Activated CD8-positive, alpha-beta memory T cell treated with anti-CD3 and anti-CD28 coated beads for 1 hour (primary cell): ENCODE measurements around the gene ZFHX2.

ENCODE experiments used
- DNase-seq, 2 donors: peaks; one replicate each; pipeline ENCODE4 v3.0.0-alpha.2; 2020; ENCODE audit warnings: low read depth in 1 of 2; ENCODE audit errors: extremely low read depth in 1 of 2

The ZFHX2 gene

DNA sequence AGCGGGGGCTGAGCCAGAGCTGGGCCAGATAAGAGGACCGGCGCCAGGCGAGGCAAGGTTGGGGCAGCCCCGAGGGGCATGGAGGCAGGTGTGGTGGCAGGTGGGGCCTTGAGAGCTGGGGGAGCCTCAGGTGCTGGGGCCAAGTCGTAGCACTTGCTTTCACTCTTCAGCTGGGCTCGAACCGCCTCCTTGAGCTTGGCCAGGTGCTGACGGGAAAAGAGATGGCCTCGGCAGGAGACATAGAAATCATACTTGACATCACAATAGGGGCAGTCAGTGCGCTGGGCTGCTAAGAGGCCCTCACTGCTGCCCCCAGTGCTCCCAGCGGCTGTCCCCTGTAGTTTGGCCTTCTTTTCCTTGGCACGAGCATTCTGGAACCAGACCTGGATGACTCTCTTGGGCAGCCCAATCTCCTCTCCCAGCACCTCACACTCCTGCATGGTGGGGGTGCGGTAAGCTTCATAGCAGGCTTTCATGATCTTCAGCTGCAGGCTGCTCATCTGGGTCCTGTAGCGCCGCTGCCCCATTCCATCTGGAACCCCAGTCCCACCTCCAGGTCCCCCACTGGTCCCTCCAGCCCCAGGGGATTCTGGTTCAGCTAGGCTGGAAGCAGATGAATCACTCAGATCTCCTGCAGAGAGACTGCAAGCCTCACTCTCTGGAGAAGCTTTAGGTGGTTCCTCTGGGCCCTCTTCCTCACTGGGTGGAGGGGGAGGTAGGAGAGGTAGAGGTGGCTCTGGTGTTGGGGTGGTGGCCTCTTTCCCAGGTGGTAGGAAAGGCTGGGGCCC is 28.1 kb downstream of the ZFHX2 start:
- DNase-seq, result no peak

DNA sequence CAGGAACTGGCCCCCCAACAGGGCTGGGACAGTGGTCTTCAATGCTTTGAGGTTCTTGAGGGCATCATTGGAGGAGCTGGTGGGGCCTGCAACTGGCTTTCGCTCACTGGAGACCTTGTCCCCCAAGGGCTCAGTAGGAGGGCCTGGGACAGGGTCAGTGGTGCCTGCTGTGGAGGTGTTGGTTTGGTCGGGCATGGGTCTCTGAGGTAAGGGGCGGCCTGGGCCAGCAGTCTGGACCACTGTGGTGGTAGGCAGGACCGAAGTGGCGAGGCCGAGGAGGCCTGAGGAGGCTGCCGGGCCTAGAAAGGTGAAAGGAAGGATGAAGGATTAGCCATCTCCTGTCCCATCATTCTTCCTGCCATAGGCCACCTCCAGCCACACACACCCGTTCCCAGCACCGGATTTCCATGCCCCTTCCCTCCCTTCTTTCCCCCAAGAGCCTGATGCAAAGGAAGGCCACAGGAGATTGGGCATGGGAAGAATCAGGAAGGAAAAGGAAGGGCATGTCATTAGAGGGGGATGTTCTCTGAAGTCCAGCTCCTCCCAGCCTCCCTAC is 28.8 kb downstream of the ZFHX2 start:
- no peak for DNase-seq

- no peak for DNase-seq
These were observed 29.6 kb downstream of the ZFHX2 start for GRCh38 chr14:23521785-23522640.

GRCh38 chr14:23520899-23521533 is 30.5 kb downstream of the ZFHX2 start:
- DNase-seq, result no peak

DNA sequence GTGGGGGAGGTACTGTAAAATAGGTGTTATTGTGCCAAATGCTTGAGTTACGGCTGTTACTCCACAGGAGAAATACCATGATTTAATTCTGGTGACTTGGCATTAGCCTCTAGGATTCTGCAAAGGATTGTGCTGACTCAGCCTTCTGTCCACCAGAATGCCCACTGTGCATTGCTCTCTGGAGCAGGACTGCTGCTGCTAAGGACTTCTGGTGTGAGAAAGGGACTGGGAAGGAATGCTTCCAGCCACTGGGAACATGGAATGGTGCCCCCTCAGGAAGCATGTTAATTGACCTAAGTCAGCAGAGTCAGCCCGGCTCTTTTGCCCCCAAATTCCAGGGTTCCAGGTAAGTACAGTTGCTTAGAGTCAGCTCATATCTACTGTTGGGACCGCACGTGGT is 32.9 kb downstream of the ZFHX2 start:
- no peak for DNase-seq

DNA sequence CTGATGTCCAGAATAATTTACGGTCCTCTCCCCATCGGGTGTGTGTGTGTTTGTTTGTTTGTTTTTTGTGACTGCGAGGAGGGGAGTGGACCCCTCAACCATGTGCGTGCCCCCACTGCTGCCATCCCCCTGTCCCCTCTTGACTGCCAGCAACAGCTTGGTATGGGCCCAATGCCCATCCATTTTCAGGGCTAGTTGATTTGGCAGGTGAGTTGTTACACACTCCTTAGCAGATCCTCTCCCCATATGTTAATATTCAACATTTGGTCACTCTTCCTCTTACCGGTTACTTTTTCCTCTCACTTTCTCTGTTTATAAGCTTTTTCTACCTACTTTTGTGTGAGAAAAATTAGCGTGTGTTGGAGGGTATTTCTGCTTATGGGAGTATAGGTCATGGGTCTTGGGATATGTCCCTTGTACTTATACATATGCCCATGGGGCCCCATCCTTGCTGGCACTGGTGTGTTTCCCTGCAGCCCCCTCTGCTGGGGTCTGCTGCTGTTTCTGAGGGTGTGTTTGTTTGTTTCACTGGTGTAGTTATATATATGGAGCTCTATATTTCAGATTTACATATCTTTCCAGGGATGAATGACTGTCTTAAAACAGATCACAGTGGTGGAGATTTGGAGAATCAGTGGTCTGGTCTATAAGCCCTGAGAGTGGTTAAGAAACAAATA is 33.8 kb downstream of the ZFHX2 start:
- DNase-seq, result no peak

DNA sequence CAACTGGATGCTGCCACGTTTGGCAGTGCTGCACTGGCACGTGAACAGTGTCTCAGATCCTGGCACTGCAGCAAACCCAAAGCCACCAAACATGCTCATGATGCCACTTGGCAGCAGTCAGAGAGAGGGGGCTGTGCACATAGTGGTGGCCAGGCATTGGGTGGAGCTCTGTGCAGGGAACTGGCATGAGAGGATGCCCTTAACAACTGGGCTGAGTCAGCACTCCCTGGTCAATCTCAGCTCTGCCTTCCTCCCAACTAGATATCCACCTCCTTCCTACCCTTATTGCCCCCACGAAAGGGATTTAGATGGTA is 37.0 kb downstream of the ZFHX2 start:
- DNase-seq, result no peak

GRCh38 chr14:23513818-23514643 is 37.5 kb downstream of the ZFHX2 start:
- DNase-seq, result no peak

GRCh38 chr14:23513005-23513817 is 38.4 kb downstream of the ZFHX2 start:
- DNase-seq, result no peak

DNA sequence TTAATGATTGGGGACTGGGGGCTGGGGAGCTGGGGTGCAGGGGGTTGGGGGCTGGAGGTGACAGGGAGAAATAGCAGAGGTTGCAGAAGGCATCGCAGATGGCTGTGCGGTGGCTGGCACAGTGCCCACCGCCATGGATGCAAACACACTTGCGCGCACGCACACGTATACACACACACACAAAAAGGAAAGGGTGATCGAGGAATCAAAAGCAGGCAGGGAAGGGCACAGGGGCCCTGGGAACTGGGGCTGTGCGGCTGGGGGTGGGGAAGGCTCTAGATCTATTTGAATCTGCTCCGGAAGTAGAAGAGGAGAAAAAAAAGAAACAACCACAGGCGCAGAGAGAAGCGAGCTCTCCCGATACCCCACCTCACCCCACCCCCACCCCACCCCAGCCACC is 39.4 kb downstream of the ZFHX2 start:
- DNase-seq, result no peak

- no peak for DNase-seq
These were observed 57.3 kb downstream of the ZFHX2 start for GRCh38 chr14:23494223-23494622.

DNA sequence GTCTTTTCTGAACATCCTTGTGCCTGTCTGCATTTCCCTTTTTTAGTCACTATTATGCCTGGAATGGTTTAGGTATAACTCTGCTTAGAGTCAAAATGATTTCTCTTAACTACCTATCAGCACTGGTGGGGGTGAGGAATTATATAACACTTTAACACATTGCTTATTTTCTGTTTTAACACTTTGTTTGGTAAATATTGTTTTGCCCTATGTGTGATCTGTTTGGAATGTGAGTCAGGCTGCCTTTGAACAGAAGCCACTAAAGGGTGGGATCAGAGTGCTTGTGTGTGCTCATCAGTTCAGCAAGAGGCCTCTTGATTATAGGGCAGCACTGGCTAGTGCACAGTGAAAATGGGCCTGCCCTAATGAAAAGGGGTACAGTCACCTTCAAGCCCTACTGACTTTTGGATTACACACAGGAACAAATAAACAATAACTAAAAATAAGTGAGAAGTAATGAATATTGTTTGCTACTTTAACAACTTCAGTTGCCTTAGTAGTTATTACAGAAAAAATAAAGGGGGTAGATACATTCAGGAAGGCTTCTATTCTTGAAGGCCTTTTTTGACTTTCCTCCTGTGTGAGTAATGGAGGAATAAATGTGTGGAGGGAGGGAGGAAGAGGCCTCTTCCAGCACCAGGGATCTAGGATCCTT is 58.8 kb downstream of the ZFHX2 start:
- DNase-seq, result no peak

DNA sequence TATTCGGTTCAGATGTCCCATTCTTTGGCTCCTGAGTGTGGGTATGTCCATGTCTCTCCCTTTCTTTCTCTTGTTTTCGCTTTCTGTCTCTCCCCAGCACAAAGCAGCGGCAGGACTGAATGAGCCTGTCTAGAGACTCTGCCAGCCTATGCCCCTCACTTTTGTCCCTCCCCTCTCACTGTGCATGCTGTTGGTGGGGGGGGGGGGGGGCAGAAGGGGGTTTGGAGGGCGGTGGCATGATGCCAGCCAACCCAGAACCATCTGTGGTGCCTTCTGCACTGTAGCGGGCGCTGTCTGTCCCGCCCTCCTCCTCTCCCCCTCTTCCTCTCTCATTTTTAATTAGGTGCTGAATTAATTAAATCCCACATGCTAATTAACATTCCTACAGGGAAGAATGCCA is 64.3 kb downstream of the ZFHX2 start:
- no peak for DNase-seq

- no peak for DNase-seq
These were observed 65.5 kb downstream of the ZFHX2 start for GRCh38 chr14:23486036-23486435.

DNA sequence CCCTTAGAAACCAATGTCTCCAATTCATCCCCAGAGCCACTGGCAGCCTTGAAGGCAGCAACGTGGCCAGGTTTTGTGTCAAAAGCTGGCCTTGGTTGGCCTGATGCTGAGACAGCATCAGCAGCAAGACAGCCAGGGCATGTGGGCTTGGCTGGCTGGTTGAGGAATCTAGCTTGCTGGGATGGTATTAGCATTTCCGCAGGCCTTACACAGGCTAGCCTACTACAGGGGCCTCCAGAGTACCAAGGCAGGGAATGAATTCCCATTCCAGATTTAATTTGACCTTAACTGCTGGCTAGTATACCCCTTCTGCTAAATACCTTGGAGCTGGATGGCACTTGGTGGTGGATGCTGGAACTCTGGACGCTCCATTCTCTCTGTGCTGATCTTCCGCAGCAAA is 66.2 kb downstream of the ZFHX2 start:
- DNase-seq, result no peak

DNA sequence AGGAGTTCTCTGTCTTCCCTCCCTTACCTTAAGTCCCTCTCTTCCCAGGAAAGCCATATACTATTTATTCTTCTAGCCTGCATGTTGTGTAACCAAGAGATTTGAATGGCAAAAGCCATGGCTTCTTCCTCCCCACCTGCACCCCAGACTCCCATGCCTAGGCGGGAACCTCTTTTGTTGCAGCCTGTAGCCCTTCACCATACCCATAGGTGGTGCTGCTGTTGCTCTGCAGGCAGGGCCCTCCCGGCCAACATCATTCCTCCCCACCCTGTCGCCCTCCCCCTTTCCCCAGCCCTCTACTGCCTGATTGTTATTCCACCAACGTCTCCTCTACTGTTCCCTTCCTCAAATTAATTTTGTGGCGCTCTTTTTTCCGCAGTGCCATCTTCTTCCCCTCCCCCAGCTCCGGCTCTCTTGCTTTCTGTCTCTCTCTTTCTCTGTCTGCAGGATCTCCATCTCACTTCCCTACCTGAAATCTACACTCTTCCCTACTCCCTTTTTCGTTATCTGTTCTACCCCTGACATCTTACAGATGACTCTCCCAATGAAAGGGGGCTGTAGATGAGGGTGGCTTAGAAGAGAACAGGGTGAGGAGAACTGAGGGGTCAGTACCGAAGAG is 68.2 kb downstream of the ZFHX2 start:
- no peak for DNase-seq

DNA sequence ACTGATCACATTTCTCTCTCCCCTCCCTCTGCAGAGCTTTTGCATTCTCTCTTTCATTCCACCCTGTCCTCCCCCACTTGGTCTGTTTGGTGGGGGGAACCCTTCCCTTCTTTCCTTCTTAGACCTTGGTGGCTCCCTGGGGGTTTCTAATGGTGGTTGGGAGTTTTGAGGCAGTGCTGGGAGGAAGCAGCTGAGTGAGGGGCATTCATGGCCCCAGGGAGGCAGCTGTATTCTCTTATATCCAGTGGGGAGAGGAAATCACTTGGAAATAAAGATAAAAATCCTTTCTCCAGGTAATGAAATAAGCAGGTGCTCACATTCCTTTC is 68.8 kb downstream of the ZFHX2 start:
- DNase-seq, result no peak

GRCh38 chr14:23481979-23482822 is 69.4 kb downstream of the ZFHX2 start:
- no peak for DNase-seq
